K562 (cell line): ENCODE results near the gene TMTC2. TPM values are rescaled to one million over a fixed set of nuclear protein-coding genes. Genes with fewer than 3 reads are reported as not detected.

Experiments
- ATAC-seq: fragments of 200-7000 bp; cut with Tn5 transposase; 3 replicates; pipeline ENCODE4 v1.9.1; 2020; ENCODE audit warnings: moderate library complexity
- BruUV-seq: library from RNA; stranded (reverse); fragments of 400-500 nt; replicated peaks from 2 replicates; lab custom pipeline; 2021; lab: Mats Ljungman, UMichigan
- CTCF ChIA-PET: fragments of 300-600 bp; formaldehyde crosslinking; extraction: SDS; loops from one replicate; lab custom pipeline; 2021; ENCODE audit warnings: low intra/inter-chr PET ratio; lab: Yijun Ruan, JAX
- POLR2A ChIA-PET: fragments of 300-600, 350-650 bp; sonication (Branson Sonifier 250); formaldehyde crosslinking; extraction: SDS; loops from one replicate; lab custom pipeline; 2021; ENCODE audit warnings: antibody characterized with exemption, inconsistent platforms; lab: Yijun Ruan, JAX
- DNase-seq, 4 experiments: peaks; one replicate each; pipeline versions ENCODE4 v3.0.0 to v3.0.0-alpha.2; 2011 to 2018; ENCODE audit warnings: low spot score in 3 of 4, mixed read lengths in 3 of 4; ENCODE audit errors: extremely low read depth in 1 of 4
- FAIRE-seq: peaks from 2 replicates; lab custom pipeline; 2011; peaks lifted over from hg19 to GRCh38; lab: Jason Lieb, UNC
- H2AFZ ChIP-seq: 2 replicates; pipeline ENCODE4 v1.6.0; 2011; ENCODE audit warnings: low read depth, low read length, control low read depth, inconsistent platforms
- H3K27ac ChIP-seq: fragments of 200-600 bp; 3 replicates; pipeline ENCODE4 v1.8.0; 2011; ENCODE audit warnings: low read depth, mild to moderate bottlenecking, control low read depth, inconsistent platforms, low read length, moderate library complexity, mixed read lengths; ENCODE audit errors: extremely low read depth
- H3K27me3 ChIP-seq, 2 experiments: fragments of 300-600 bp in 1 of 2; 2 replicates in 1 of 2; 3 replicates in 1 of 2; pipeline versions ENCODE4 v1.6.0 to v1.8.0; 2011; ENCODE audit warnings: inconsistent platforms in 2 of 2, low read length in 2 of 2, mild to moderate bottlenecking in 1 of 2, mixed read lengths in 1 of 2, moderate library complexity in 1 of 2; ENCODE audit not compliant: control insufficient read depth in 2 of 2, insufficient read depth in 2 of 2
- H3K36me3 ChIP-seq: fragments of 300-600 bp; 3 replicates; pipeline ENCODE4 v1.8.0; 2011; ENCODE audit warnings: mild to moderate bottlenecking, low read length, inconsistent platforms; ENCODE audit not compliant: control insufficient read depth, insufficient read depth
- H3K4me1 ChIP-seq, 2 experiments: fragments of 200-600 bp in 1 of 2; replicated peaks in 1 of 2; 2 replicates in 1 of 2; 3 replicates in 1 of 2; pipeline versions ENCODE4 v1.5.1 to v1.8.0; 2011; ENCODE audit warnings: inconsistent platforms in 2 of 2, low read length in 2 of 2, mild to moderate bottlenecking in 1 of 2, mixed read lengths in 1 of 2, moderate library complexity in 1 of 2; ENCODE audit not compliant: control insufficient read depth in 2 of 2, insufficient read depth in 2 of 2
- H3K4me2 ChIP-seq: 2 replicates; pipeline ENCODE4 v1.6.1; 2011; ENCODE audit warnings: low read length, control low read depth, inconsistent platforms, mixed read lengths; ENCODE audit not compliant: insufficient read depth
- H3K4me3 ChIP-seq: fragments of 200-600 bp; sonication (generic), shearing (Covaris generic); 2 replicates; pipeline ENCODE4 v1.5.1; 2016; ENCODE audit warnings: control low read depth, inconsistent platforms
- H3K79me2 ChIP-seq: fragments of 200-600 bp; 3 replicates; pipeline ENCODE4 v1.8.0; 2011; ENCODE audit warnings: low read length, inconsistent platforms; ENCODE audit not compliant: control insufficient read depth, insufficient read depth
- H3K9ac ChIP-seq, 2 experiments: 2 replicates each; pipeline versions ENCODE4 v1.6.0 to v1.6.1; 2011; ENCODE audit warnings: low read depth in 2 of 2, low read length in 2 of 2, control low read depth in 1 of 2, inconsistent platforms in 1 of 2, mild to moderate bottlenecking in 1 of 2, mixed read lengths in 1 of 2; ENCODE audit not compliant: insufficient read depth in 1 of 2
- H3K9me1 ChIP-seq: one replicate; pipeline ENCODE4 v1.6.0; 2011; ENCODE audit warnings: inconsistent platforms, mild to moderate bottlenecking, low read length, moderate library complexity; ENCODE audit not compliant: control insufficient read depth, insufficient read depth
- H3K9me3 ChIP-seq: replicated peaks from 2 replicates; pipeline ENCODE4 v1.5.1; 2011; ENCODE audit warnings: low read depth, low read length, inconsistent platforms; ENCODE audit not compliant: control insufficient read depth, insufficient read depth
- H4K20me1 ChIP-seq: replicated peaks from 2 replicates; pipeline ENCODE4 v1.6.1; 2011; ENCODE audit warnings: low read length, inconsistent platforms, mixed read lengths; ENCODE audit not compliant: control insufficient read depth, insufficient read depth
- BCOR ChIP-seq: fragments of 450-650 bp; IDR thresholded peaks from 2 replicates; pipeline ENCODE4 v1.6.1; 2016
- CHCHD3 ChIP-seq: fragments of 250-450 bp; sonication (Bioruptor Pico); IDR thresholded peaks from 2 replicates; pipeline ENCODE4 v2.1.2; 2022; ENCODE audit warnings: mild to moderate bottlenecking
- HEY1 ChIP-seq: fragments of 250-450 bp; sonication (Bioruptor Pico); IDR thresholded peaks from 2 replicates; pipeline ENCODE4 v1.5.0; 2020; ENCODE audit warnings: mild to moderate bottlenecking, moderate library complexity, borderline replicate concordance
- MEF2A ChIP-seq: IDR thresholded peaks from 2 replicates; pipeline ENCODE4 v1.6.1; 2011; ENCODE audit warnings: low read depth, mild to moderate bottlenecking, low read length, moderate library complexity; ENCODE audit not compliant: control insufficient read depth
- NFRKB ChIP-seq: fragments of 450-650 bp; IDR thresholded peaks from 2 replicates; pipeline ENCODE4 v1.6.1; 2016; ENCODE audit warnings: low read depth
- RBM39 ChIP-seq: fragments of 200-400 bp; formaldehyde crosslinking; optimal IDR thresholded peaks from 2 replicates; pipeline ENCODE3; 2018; ENCODE audit warnings: low read depth, low read length
- SRSF3 ChIP-seq: fragments of 200-400 bp; formaldehyde crosslinking; IDR thresholded peaks from 2 replicates; pipeline ENCODE4 v1.6.1; 2016; ENCODE audit warnings: mild to moderate bottlenecking, low read length, moderate library complexity; ENCODE audit not compliant: insufficient read depth
- ZBTB34 ChIP-seq: fragments of 250-450 bp; sonication (Bioruptor Pico); IDR thresholded peaks from 2 replicates; pipeline ENCODE4 v1.8.0; 2021; ENCODE audit warnings: mild to moderate bottlenecking, moderate library complexity
- ZNF445 ChIP-seq: fragments of 250-450 bp; sonication (Bioruptor Pico); IDR thresholded peaks from 2 replicates; pipeline ENCODE4 v1.4.0; 2020; ENCODE audit warnings: low read depth, mild to moderate bottlenecking, moderate library complexity
- ZNF561 ChIP-seq: fragments of 450-650 bp; formaldehyde crosslinking; conservative IDR thresholded peaks from 2 replicates; pipeline ENCODE4 v1.4.0; 2020; ENCODE audit warnings: mild to moderate bottlenecking, moderate library complexity
- WGBS: fragments of 100-300 bp; shearing (Covaris generic); methylation state at CpG from one replicate; pipeline ENCODE4 v1.1.6; 2016; ENCODE audit warnings: low coverage, mixed read lengths; ENCODE audit not compliant: insufficient coverage; ENCODE audit errors: missing lambda C conversion rate; 5-methylcytosine and 5-hydroxymethylcytosine counted together
- in situ Hi-C: fragments of 300-500 bp; cut with MboI; formaldehyde crosslinking; loops from 4 replicates; pipeline ENCODE4 v1.15.0; 2018; ENCODE audit warnings: inconsistent platforms, mixed read lengths
- intact Hi-C: fragments of 100-400 bp; cut with micrococcal nuclease; formaldehyde crosslinking; loops from 2 replicates; pipeline ENCODE4 v1.14.2; 2022
- polyA plus RNA-seq, 8 experiments: library from polyadenylated mRNA; depleted of rRNA in 4 of 8; stranded (reverse) in 5 of 8; unstranded in 3 of 8; fragments of >200 nt; fragmentation: Nextera tagmentation in 2 of 8; fragmentation: Illumina TruSeq in 1 of 8; extraction: Ambion mirVana in 2 of 8; extraction: Trizol in 1 of 8; gene quantifications; 2 replicates each; pipeline versions ENCODE4 v1.2.1 to v1.2.3, GENCODE V29; 2011 to 2014; ENCODE audit warnings: inconsistent platforms in 1 of 8, missing spikeins in 1 of 8
- total RNA-seq, 7 experiments: library from RNA; depleted of rRNA in 6 of 7; stranded (reverse); fragments of >200 nt in 6 of 7; fragmentation: Illumina TruSeq in 2 of 7; extraction: Trizol in 2 of 7; gene quantifications; 2 replicates each; pipeline versions ENCODE4 v1.2.1 to v1.2.3, GENCODE V29; 2011 to 2021; ENCODE audit warnings: low replicate concordance in 1 of 7

TMTC2 gene
- total and polyA plus RNA-seq, 9 of the 15 experiments (the other 6 are each of a cell fraction or from before 2014, with no cell fraction given), result 0.29 to 1.1 (median 0.55) TPM

GRCh38 chr12:82672811-82673495 lies 13.8 kb upstream of the TMTC2 start (continued):
- TF ChIP-seq MEF2A (no peak), ZBTB34 (CRISPR knock-in tag) (no peak), RBM39 (no peak), CHCHD3 (CRISPR knock-in tag) (no peak), SRSF3 (no peak), ZNF561 (CRISPR knock-in tag) (no peak), BCOR (no peak)

- Histone ChIP-seq H3K79me2 (no peaks in the 10 kb centered on the region), H3K9me1 (no peaks in the 10 kb centered on the region), H3K27me3 (no peaks in the 10 kb centered on the region), H3K9ac (no peak overlapping the region), H2AFZ (no peak overlapping the region), H3K4me2 (no peak overlapping the region), H3K36me3 (no peaks in the 10 kb centered on the region), H3K4me3 (no peak overlapping the region), H3K9me3 (no peaks in the 10 kb centered on the region), H3K27ac (no peak overlapping the region), H4K20me1 (no peaks in the 10 kb centered on the region), H3K4me1 (no peaks in the 10 kb centered on the region)
- TF ChIP-seq HEY1 (CRISPR knock-in tag) (no peak), ZNF445 (CRISPR knock-in tag) (no peak), NFRKB (no peak)
- intact Hi-C loops (no loop called here), in situ Hi-C loops (no loop called here)
- 0% methylated on average over 1 of the region's 1 CpG for WGBS
- POLR2A ChIA-PET, result no interaction called here
- ATAC-seq, result no peak
- no peak for DNase-seq
- CTCF ChIA-PET, result no interaction called here
- BruUV-seq, result no TSS peak
- no peak for FAIRE-seq
Measured at GRCh38 chr12:82673698-82674097, 13.0 kb upstream of the TMTC2 start.
